ENCODE measurements around the gene CTIF.
"Not testable (repeated sequence)": the region's sequence is repeated elsewhere in the genome, so short reads cannot be mapped to it uniquely, and the experiment has no call there.

The CTIF gene

DNA sequence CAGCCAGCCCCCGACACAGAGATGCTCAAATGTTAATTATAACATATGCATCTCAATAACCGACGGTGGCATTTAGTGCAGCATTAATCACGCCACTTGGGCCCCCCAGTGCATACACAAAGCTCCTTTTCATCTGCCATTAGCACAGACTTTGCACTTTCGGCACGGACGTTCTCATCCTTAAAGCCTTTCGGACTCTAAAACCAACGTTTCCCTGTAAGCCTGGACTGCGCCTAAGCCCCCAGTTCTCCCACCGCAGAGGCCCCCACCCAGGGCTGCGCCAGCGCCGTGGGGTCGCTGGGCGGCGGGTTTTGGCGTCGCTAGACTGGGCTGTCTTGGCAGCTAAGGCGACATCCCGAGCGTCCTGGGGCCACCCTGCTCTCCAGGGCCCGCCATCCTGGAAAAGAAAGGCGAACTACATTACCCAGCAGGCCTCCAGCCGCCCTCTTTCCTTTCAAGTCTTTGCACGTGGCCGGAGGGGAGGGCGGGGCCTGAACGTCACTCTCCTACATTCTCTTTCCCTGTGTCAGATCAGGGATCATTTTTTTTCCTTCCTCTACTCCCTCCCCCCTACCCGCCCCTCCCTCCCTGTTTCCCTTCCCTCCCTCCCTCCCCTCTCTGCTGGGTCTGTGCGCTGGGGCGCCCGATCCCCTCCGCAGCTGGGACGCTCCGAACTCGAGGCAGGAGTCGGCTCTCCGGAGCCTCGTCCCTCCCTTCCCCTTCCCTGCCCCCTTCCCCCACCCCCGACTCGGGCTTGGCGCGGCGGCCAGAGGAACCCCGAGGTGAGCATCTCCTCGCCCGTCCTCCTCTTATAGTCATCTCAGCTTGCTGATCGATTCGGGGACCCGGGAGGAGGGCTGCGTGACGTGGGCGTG lies at the start of gene CTIF:
CTIF (plus strand) TSS at position 501 of the 875 bp plus-strand sequence. CDS start 80,535 bp downstream, outside the sequence.
- peak; percentile 45 to 67 (median 52) for DNase-seq (ENCODE audit: low read depth in 4 of 4, low spot score in 1 of 4)

DNA sequence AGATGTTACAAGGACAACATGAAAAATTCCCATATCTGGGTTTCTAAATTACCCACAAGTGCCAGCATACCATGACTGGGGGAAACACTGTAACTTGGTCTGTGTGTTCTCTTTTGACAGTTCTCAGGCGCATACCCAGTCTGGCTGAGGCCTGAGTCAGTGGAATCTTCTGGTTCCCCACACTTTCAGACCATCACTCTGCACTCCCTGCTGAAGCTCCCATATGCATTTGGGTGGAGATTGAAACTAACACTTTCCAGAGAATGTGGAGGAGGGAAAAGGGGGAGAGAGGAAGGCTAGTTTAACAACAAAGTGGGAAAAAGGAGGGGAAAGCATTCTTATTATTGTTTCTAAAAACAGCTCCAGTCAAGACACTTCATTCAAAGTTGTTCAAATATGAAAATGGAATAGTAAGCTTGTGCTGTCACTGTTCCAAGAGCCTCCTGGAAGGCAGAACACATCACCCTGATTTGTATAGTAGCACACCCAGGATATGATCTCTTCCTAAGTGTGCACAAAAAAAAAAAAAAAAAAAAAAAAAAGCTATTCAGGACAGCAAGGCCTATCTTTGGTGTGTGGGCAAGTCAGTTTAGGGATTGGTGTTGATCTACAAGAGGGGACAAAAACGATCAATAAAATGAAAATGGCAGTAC lies 48.1 kb upstream of the CTIF start:
- DNase-seq (ENCODE audit: low read depth in 4 of 4, low spot score in 1 of 4): no peak

DNA sequence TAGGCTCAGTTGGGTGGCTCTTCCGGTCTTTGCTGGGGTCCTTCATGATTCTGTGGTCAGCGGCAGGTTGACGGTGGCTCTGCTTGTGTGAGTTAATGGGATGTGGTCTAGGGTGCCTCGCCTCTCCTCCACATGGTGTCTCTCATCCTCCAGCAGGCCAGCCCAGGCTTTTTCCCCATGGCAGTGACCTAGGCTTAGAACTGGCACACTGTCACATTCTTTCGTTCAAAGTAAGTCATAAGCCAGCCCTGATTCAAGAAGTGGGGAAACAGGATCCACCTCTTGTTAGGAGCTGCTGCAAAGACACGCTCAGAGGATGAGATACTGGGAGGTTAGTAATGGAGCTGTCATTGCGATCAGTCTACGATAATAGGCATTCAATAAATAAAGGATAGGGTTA lies 46.0 kb upstream of the CTIF start:
- DNase-seq (ENCODE audit: low read depth in 4 of 4, low spot score in 1 of 4): no peak

DNA sequence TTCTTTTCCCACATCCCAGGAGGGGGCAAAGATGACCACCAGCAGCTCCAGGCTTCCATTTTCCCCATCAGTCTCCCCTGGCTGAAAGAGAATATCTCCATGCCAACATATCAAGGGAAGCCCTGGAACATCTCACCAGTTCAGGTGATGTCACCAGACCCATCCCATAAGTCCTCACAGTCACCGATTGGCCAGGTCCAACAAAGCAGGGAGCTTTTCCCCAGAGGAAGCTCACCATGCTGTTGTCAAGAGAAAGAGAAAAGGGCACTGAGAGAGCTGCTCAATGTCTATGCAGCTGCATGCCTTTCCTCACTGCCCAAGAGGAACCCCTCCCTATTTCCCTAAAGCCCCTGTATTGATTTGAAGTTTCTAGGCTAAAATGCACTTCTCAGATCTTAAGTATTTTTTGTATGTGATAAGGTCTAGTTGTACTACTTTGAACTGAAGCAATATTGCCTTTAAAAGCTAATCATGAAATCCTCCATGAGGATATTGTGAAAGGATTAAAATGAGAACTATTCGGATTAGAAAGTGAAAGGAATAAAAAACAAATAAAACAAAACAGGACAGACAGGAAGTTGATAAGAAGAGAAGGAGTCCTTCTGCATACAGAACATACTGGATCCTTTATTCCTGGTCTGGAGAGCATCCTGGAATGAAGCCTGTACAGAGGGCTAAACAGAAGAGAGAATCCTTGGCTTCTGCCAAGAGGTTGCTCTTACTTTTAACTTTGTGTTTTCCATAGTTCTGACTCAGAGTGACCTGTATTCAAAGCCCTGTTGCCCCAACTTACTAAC lies 45.2 kb upstream of the CTIF start:
- no peak for DNase-seq (ENCODE audit: low read depth in 4 of 4, low spot score in 1 of 4)

DNA sequence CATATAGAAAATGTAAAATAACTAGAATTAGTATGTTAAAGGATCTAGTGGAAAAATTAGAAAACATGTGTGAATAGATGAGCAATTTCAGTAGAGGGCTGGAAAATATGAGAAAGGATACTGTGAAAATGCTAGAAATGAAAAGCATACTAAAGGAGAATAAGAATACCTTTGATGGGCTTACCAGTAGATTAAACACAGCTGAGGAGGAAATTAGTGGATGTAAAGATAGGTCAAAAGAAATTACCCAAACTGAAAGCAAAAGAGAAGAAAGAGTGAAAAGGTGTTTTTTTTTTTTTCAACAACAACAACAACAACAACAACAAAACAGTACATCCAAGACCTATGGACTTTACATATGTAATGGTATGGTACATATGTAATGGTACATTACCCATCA lies 41.0 kb upstream of the CTIF start:
- DNase-seq (ENCODE audit: low read depth in 4 of 4, low spot score in 1 of 4): no peak

DNA sequence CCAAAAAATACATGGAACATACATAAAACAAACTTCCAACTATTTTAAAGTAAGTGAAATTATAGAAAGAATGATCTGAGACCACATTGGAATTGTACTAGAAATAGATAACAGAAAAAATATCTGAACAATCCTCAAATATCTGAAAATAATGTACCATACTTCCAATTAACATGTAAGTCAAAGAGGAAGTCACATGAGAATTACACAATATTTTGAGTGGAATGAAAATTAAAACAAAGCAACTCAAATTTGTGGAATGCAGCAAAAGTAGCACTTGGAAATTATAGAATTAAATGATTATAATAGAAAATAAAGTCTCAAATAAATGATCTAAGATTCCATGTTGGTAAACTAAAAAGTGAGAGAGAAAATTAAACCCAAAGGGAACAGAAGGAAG lies 38.3 kb upstream of the CTIF start:
- no peak for DNase-seq (ENCODE audit: low read depth in 4 of 4, low spot score in 1 of 4)

DNA sequence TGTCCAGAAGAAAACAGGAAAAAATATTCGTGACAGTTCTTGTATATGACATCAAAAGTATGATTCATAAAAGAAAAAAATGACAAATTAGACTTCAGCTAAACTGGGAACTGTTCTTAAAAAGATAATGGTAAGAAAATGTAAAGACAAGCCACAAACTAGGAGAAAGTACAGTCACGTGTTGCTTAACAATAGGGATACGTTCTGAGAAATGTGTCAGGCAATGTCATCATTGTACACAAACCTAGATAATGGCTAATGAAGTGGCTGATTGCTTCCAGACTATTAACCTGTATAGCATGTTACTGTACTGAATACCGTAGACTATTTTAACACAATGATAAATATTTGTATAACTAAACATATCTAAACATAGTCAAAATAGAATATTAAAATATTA lies 35.9 kb upstream of the CTIF start:
- DNase-seq (ENCODE audit: low read depth in 4 of 4, low spot score in 1 of 4): no peak

DNA sequence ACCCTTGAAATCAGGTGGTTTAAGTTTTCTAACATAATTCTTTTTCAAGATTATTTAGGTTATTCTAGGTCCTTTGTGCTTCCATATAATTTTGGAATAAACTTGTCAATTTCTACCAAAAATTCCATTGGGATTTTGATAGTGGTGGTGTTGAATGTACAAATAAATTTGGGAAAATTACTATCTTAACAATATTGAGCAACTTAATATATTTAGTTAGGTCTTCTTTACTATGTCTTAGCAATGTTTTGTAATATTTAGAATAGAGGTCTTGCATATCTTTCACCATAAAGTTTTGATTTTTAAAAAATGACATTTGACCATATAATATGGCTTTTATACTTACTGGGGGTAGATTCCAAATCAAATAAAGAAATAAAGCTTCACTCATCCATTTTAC lies 34.0 kb upstream of the CTIF start:
- no peak for DNase-seq (ENCODE audit: low read depth in 4 of 4, low spot score in 1 of 4)

DNA sequence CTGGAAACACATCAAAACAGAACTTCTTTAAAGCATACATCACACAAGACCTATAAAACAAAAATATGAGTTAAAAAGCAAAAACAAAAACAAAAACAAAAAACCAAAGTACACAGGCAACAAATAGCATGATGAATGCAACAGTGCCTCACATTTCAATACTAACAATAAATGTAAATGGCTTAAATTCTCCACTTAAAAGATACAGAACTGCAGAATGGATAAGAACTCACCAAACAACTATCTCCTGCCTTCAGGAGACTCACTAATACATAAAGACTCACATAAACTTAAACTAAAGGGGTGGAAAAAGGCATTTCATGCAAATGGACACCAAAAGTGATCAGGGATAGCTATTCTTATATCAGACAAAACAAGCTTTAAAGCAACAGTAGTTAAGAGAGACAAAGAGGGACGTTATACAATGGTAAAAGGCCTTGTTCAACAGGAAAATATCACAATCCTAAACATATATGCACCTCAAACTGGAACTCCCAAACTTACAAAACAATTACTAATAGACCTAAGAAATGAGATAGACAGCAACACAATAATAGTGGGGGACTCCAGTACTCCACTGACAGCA lies 31.8 kb upstream of the CTIF start:
- not testable (repeated sequence) for DNase-seq (ENCODE audit: low read depth in 4 of 4, low spot score in 1 of 4)

DNA sequence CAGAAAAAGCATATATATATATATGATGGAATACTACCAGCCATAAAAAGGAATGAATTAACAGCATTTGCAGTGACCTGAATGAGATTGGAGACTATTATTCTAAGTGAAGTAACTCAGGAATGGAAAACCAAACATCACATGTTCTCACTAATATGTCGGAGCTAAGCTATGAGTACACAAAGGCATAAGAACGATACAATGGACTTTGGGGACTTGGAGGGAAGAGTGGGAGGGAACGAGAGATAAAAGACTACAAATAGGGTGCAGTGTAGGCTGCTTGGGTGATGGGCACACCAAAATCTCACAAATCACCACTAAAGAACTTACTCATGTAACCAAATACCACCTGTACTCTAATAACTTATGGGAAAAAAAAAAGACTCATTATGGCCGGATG lies 26.3 kb upstream of the CTIF start:
- DNase-seq (ENCODE audit: low read depth in 4 of 4, low spot score in 1 of 4): not testable (repeated sequence)

DNA sequence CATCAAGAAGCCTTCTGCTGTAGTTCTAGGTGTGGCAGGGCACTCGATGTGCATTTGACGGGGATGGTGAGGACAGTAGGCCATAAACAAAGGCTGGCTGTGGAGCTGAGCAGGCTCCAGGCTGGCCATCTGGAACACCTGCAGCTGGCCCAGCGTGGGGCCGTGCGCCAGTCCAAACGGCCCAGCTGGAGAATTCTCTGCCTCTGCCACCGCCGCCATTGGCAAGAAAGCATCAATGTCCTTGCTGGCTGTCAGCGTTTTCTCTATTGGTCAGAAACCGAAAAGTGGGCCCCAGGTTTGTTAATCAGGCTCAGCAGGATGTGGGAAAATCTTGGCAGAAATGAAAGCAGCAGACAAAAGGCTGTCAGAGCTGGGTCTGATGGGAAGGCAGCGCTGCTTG lies 24.0 kb upstream of the CTIF start:
- DNase-seq (ENCODE audit: low read depth in 4 of 4, low spot score in 1 of 4): no peak

DNA sequence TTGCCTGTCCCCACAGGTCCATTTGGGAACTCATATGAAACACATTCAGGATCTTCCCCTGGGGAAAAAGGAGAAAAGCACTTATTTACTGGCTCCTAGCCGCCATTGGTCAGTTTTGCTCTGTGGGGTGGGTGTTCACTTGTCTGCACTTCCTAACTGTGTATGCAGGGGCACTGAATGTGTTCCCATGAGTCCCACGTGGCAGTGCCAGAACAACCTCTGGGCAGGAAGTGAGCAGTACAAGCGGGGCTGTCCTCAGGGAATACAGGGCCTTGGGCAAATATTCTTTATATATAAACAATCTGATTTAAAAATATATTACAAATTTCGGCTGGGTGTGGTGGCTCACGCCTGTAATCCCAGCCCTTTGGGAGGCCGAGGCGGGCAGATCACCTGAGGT lies 21.8 kb upstream of the CTIF start:
- DNase-seq (ENCODE audit: low read depth in 4 of 4, low spot score in 1 of 4): no peak

DNA sequence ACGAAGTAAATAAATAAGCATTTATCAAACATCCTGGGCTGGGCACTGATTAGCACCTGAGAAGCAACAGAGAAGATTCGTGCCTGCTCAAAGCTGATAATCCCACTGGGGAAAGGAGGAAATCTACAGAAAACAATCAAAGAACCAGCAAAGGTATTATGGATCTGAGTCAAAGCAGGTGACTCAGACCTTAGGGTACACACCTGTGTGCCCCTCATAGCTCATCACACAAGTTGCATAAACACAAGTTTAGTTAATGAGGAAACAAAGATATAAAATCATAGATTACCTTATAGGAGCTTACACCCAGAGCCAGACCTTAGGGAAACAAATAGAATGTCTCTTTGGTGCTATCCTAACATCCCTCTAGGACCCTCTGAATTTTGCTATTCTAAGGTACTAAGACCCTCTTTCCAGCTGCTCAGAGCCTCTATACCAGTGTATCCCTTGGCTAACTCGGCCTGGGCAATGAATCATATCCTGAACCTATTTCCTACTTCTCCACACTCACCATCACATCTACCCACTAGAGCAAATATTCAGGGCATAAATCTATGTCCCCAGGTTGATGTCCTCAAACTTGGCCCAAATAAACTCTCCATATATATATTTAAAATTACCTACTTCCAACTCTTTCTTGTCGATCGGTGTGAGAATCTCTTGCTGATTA lies 19.3 kb upstream of the CTIF start:
- DNase-seq (ENCODE audit: low read depth in 4 of 4, low spot score in 1 of 4): no peak

DNA sequence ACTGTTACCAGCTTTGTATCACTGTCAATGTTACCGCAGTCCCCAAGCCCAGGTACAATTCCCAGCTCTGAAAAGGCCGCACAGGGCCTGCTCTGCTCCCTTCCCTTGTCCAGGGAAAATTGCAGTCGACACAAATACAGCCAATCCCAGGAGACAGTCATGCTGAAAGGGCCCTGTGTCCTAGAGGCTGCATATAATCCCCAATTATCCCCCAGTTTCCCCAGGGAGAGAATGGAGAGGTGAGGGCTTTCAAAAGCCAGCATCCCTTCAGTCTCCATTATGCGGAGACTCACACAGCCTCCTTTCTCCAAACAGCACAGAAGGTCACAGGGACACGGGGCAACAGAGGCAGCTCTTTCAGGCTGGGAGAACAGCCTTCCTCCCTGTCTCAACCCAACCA lies 17.1 kb upstream of the CTIF start:
- no peak for DNase-seq (ENCODE audit: low read depth in 4 of 4, low spot score in 1 of 4)

DNA sequence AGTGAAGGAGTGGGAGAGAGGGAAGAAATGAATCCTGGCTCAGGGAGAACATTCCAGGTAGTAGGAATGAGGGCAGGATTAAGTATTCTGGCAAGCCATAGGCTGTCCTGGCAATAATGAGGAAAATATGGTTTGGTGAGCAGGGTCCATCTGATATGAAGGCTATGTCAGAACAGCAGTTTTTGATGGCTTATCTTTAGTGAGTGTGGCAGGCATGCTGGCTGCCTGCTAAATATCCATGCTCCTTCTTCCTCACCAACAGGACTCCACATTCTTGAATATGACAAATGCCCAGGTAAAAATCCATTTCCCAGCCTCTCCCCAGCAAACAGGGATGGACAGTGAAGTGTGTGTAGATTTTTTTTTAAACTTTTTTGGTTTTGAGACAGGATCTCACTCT lies 13.2 kb upstream of the CTIF start:
- no peak for DNase-seq (ENCODE audit: low read depth in 4 of 4, low spot score in 1 of 4)

DNA sequence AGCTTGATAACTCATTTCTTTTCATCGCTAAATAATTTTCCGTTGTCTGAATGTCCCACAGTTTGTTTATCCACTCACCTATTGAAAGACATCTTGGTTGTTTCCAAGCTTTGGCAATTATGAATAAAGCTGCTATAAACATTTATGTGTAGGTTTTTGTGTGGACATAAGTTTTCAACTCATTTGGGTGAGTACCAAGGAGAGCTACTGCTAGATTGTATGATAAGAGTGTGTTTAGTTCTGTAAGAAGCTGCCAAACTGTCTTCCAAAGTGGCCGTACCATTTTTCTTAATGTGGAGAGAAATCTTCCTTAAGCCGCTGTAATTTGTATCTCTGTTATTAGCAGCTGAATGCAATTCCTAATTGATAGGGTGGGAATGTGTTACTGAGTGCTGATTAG lies 11.4 kb upstream of the CTIF start:
- DNase-seq (ENCODE audit: low read depth in 4 of 4, low spot score in 1 of 4): no peak

DNA sequence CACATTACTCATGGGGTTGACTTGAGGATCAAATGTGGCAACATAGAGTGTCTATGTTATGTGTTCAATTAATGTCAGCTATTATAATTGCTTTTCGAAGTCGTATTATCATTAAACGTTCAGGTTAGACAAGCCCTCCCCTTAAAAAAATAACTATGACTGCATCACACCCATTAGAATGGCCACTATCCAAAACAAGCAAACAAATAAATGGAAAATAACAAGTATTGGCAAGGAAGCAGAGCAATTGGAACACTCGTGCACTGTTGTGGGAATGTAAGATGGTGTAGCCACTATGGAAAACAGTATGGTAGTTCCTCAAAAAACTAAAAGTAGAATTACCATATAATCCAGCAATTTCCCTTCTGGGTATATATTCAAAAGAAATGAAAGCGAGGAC lies 10.0 kb upstream of the CTIF start:
- no peak for DNase-seq (ENCODE audit: low read depth in 4 of 4, low spot score in 1 of 4)

DNA sequence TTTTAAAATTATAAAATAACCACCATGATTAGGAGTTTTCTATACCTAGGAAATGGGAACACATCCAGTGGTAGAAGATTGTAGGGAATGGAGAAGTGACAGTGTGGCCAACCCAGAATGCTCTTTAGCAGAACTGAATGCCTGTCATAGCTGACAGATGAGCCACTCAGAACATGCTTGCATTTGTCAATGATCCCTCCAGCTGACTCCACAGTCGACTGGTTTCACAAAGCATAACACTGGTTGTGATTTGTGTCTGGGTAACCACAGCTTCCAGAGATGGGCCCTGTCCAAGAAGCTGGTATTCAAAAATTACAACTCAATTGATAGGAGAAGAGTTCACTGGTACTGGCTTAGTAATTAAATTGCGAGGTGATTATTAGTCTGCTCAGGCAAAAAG lies 9.0 kb upstream of the CTIF start:
- DNase-seq (ENCODE audit: low read depth in 4 of 4, low spot score in 1 of 4): no peak

DNA sequence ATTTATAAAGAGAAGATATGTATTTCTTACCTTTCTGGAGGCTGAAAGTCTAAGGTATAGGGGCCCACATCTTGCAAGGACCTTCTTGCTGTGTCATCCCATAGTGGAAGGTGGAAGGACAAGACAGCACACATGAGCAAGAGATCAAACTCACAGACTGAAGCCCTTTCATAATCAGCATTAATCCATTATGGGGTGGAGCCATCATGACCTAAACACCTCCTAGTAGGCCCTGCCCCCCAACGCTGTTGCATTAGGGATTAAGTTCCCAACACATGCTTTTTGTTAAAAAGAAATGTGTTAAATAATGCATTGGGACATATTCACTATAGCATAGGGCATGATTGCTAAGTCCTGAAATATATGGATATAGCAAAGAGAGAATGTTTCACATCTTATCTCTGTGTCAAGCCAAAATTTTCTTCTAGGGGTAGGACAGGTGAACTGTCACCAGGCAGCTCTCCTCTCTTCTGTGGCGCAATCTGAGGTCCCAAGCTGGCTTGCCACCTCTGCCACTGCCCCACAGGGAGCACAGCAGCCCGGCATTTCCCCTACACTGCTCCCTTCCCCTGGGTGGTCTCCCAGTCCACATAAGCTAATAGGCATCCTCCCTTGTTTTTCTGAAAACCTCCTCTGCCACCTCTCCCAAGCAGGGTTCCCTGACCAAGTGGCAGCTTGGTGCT lies 8.3 kb upstream of the CTIF start:
- DNase-seq (ENCODE audit: low read depth in 4 of 4, low spot score in 1 of 4): no peak

DNA sequence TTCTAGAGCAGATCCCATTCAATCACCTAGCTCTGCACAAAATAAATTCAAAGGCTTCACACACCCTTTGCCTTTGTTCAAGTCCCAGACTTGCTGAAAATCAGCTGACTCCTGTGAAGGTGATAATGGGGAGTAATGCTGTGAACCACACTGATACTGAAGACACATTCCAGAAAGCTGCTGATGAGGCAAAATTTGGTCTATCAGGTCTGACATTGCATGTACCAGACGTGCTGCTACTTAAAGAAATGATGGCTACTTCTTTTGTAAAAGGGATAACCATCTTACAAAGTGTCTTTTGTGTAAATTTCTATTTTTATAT lies 7.8 kb upstream of the CTIF start:
- no peak for DNase-seq (ENCODE audit: low read depth in 4 of 4, low spot score in 1 of 4)

DNA sequence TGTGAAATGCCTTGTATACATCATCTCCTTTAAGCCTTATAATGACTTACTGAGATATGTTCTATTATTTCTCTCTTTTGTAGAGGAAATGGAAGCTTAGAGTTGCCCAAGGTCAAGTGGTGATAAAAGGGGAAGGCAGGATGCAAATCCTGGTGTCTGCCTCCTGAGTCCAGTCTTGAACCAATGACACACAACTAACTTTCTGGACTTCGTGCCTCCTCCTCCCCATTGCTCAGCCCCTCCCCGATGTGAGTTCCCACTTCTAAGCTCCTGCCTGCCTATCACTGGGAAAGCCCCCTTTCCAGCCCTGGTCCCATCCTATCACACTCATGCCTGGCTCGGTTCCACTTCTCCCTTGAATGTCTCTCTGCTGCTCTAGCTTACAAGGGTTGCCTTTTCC lies 6.9 kb upstream of the CTIF start:
- DNase-seq (ENCODE audit: low read depth in 4 of 4, low spot score in 1 of 4): no peak

Data from stimulated activated CD4-positive, alpha-beta T cell treated with anti-CD3 and anti-CD28 coated beads, Interleukin-1b, Interleukin-23, amount 100 ng/mL, for 24 hours (primary cell).